ENCODE results near the gene USHBP1.
"Not testable (repeated sequence)": the region's sequence is repeated elsewhere in the genome, so short reads cannot be mapped to it uniquely, and the experiment has no call there.

USHBP1 gene

GRCh38 chr19:17283504-17283996 lies 19.0 kb upstream of the USHBP1 start:
- Mint-ChIP-seq H3K27me3 (no peaks in the 10 kb centered on the region), H3K36me3 (peaks cover 26% of the 10 kb centered on the region), H3K4me1 (peaks cover 25% of the 10 kb centered on the region), H3K27ac (no peak overlapping the region), H3K4me3 (no peak overlapping the region), H3K9me3 (no peaks in the 10 kb centered on the region)
- no peak for ATAC-seq

DNA sequence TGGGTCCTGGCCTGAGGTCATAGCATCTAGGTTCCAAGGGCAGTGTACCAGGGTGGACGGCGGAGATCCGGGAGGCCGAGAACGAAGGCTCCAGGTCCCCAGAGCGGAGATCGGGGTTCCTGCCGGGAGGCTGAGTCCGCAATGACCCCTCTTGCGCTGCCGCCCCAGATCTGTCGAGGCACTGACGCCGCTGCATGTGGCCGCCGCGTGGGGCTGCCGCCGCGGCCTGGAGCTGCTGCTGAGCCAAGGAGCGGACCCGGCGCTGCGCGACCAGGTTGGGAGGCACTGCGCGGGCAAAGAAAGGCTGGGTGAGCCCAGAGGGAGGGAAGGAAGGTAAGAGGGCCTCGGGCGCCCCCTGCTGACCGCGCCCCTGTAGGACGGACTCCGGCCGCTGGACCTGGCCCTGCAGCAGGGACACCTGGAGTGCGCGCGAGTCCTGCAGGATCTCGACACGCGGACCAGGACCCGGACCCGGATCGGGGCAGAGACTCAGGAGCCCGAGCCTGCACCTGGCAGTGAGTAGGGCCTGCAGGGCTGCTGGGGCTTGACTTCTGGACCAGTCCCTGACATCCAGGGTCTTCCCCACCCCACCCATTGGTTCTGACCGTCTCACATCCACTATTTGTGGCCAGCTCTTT lies 18.1 kb upstream of the USHBP1 start:
- Mint-ChIP-seq H3K4me3 (peak overlapping the region; percentile 87), H3K36me3 (peaks cover 29% of the 10 kb centered on the region), H3K27me3 (no peaks in the 10 kb centered on the region), H3K9me3 (no peaks in the 10 kb centered on the region), H3K4me1 (peaks cover 25% of the 10 kb centered on the region), H3K27ac (peak overlapping the region; percentile 83)
- peak; percentile 90 for ATAC-seq

- Mint-ChIP-seq H3K4me3 (peak within 1 kb of the TSS; percentile 87), H3K9me3 (no peaks in the 10 kb centered on the region), H3K27me3 (no peaks in the 10 kb centered on the region), H3K36me3 (peaks cover 36% of the 10 kb centered on the region), H3K27ac (peak within 1 kb of the TSS; percentile 83), H3K4me1 (peaks cover 25% of the 10 kb centered on the region)
- ATAC-seq, result peak; percentile 83
Measured at GRCh38 chr19:17281391-17282304, 17.1 kb upstream of the USHBP1 start, which contains the start of gene ANKLE1. TSS of gene ANKLE1 (plus strand) at chr19:17281901. CDS start at chr19:17281921, 20 bp downstream.

DNA sequence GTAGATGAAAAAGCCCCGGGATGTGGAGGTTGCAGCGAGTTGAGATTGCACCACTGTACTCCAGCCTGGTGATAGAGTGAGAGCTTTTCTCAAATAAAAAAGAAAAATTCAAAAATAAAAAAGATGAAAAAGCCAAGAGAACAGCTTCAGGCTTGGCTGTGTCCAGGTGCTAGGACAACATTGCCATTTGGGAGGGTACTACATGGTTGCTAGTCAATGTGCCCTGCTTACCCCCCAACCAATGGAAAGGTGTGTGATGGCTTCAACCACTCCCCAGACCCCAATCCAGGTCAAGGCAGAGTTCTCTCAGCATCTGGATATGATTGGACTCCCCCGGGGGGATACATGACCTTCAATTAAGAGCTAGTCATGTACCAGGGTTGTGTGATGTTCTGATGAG lies 14.9 kb upstream of the USHBP1 start:
- H3K9me3 Mint-ChIP-seq, result no peaks in the 10 kb centered on the region
- no peak overlapping the region for H3K27ac Mint-ChIP-seq
- H3K36me3 Mint-ChIP-seq, result peaks cover 38% of the 10 kb centered on the region
- H3K4me3 Mint-ChIP-seq, result no peak overlapping the region
- no peak for ATAC-seq
- H3K4me1 Mint-ChIP-seq, result peaks cover 25% of the 10 kb centered on the region
- no peaks in the 10 kb centered on the region for H3K27me3 Mint-ChIP-seq

- ATAC-seq, result no peak
- peaks cover 37% of the 10 kb centered on the region for H3K36me3 Mint-ChIP-seq
- H3K27me3 Mint-ChIP-seq, result no peaks in the 10 kb centered on the region
- no peaks in the 10 kb centered on the region for H3K4me1 Mint-ChIP-seq
- H3K27ac Mint-ChIP-seq, result no peak overlapping the region
- H3K9me3 Mint-ChIP-seq, result no peaks in the 10 kb centered on the region
- no peak overlapping the region for H3K4me3 Mint-ChIP-seq
Measured at GRCh38 chr19:17275441-17276175, 11.1 kb upstream of the USHBP1 start.

DNA sequence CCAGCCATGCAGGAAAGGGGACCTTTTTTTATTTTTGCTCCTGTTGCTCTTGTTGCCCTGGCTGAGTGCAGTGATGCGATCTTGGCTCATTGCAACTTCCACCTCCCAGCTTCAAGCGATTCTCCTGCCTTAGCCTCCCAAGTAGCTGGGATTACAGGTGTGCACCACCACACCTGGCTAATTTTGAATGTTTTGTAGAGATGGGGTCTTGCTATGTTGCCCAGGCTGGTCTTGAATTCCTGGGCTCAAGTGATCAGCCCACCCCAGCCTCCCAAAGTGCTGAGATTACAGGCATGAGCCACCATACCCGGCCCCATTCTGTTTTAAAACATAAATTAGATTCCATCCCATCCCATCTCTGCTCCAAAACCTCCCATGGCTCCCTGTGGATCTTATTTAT lies 10.3 kb upstream of the USHBP1 start:
- H3K27ac Mint-ChIP-seq, H3K27me3 Mint-ChIP-seq, H3K4me1 Mint-ChIP-seq, H3K4me3 Mint-ChIP-seq, ATAC-seq, H3K9me3 Mint-ChIP-seq: not testable (repeated sequence)
- H3K36me3 Mint-ChIP-seq, result peaks cover 44% of the 10 kb centered on the region

- no peaks in the 10 kb centered on the region for H3K9me3 Mint-ChIP-seq
- peak overlapping the region; percentile 87 for H3K4me3 Mint-ChIP-seq
- peaks cover 22% of the 10 kb centered on the region for H3K4me1 Mint-ChIP-seq
- no peak for ATAC-seq
- peaks cover 25% of the 10 kb centered on the region for H3K36me3 Mint-ChIP-seq
- H3K27me3 Mint-ChIP-seq, result no peaks in the 10 kb centered on the region
- H3K27ac Mint-ChIP-seq, result no peak overlapping the region
Measured at GRCh38 chr19:17268754-17269153, 4.2 kb upstream of the USHBP1 start.

GRCh38 chr19:17266975-17267788 lies 2.6 kb upstream of the USHBP1 start, which contains the start of gene BABAM1:
TSS of gene BABAM1 (plus strand) at chr19:17267443. CDS start at chr19:17268807, 1,364 bp downstream.
- peak; percentile 98 for ATAC-seq
- H3K4me3 Mint-ChIP-seq, result peak within 1 kb of the TSS; percentile 87
- H3K9me3 Mint-ChIP-seq, result no peaks in the 10 kb centered on the region
- H3K27me3 Mint-ChIP-seq, result no peaks in the 10 kb centered on the region
- peak within 1 kb of the TSS; percentile 90 for H3K27ac Mint-ChIP-seq
- H3K4me1 Mint-ChIP-seq, result peaks cover 22% of the 10 kb centered on the region
- H3K36me3 Mint-ChIP-seq, result peaks cover 25% of the 10 kb centered on the region

DNA sequence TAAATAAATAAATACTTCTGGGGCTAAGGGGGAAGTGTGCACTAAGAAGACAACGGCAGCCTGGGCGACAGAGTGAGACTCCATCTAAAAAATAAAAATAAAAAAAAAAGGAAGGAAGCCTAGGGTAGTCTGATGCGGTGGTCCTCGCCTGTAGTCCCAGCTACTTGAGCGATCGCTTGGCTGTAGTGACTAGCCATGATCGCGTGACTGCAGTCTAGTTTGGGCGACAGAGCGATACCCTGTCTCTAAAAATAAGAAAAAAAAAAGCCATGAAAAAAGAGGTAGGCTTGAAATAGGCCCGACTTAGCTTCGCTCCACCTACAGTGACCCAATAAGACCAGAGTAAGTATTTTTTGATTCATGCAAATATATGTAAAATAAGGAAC lies 2.0 kb upstream of the USHBP1 start:
- H3K4me3 Mint-ChIP-seq, result peak overlapping the region; percentile 87
- ATAC-seq, result no peak
- peaks cover 19% of the 10 kb centered on the region for H3K36me3 Mint-ChIP-seq
- no peaks in the 10 kb centered on the region for H3K9me3 Mint-ChIP-seq
- peak overlapping the region; percentile 90 for H3K27ac Mint-ChIP-seq
- H3K4me1 Mint-ChIP-seq, result peaks cover 22% of the 10 kb centered on the region
- no peaks in the 10 kb centered on the region for H3K27me3 Mint-ChIP-seq

GRCh38 chr19:17266026-17266425 lies 1.5 kb upstream of the USHBP1 start:
- peaks cover 23% of the 10 kb centered on the region for H3K4me1 Mint-ChIP-seq
- peak overlapping the region; percentile 90 for H3K27ac Mint-ChIP-seq
- peak overlapping the region; percentile 12 for H3K4me3 Mint-ChIP-seq
- peaks cover 14% of the 10 kb centered on the region for H3K36me3 Mint-ChIP-seq
- no peaks in the 10 kb centered on the region for H3K9me3 Mint-ChIP-seq
- no peaks in the 10 kb centered on the region for H3K27me3 Mint-ChIP-seq
- ATAC-seq, result no peak

DNA sequence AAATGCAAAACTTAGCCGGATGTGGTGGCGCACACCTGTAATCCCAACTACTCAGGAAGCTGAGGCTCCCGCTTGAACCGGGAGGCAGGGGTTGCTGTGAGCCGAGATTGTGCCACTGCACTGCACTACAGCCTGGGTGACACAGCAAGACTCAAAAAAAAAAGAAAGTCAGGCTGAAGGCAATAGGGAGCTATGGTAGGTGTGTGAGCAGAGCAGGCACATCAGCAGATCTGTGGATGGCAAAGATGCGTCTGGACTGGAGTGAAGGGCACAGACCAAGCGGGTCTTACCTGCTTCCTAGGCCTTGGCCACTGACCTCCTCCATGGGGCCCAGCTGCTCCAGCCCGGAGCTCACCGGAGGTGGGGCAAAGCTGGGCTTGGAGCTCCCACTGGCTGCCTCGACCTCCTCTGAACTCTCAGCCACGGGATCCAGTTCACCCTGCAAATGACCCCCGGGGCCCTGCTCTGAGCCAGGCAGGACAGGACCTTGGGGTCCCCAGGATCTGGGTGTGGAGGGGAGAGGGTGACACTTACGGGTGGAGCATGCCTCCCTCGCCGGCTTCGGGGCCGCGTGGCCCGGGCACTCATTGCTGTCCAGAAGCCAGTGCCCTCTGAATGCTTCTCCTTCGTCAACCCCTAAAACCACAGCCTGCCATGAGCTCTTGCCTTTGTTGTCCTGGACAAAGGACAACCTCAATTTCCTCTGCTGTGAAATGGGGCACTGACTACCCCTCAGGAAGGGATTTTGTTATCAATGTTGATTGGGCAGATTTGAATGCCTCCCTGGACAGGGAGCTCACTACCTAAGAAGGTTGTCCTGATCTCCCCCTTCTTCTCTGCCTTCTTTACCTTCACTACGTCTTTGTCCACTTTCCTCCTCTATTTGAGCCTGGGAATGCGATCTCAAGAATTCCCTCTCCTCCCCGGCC lies 569 bp downstream of the USHBP1 start:
- ATAC-seq, result no peak
- H3K27me3 Mint-ChIP-seq, result no peaks in the 10 kb centered on the region
- no peak overlapping the region for H3K4me3 Mint-ChIP-seq
- no peaks in the 10 kb centered on the region for H3K9me3 Mint-ChIP-seq
- H3K36me3 Mint-ChIP-seq, result no peaks in the 10 kb centered on the region
- H3K4me1 Mint-ChIP-seq, result peaks cover 30% of the 10 kb centered on the region
- H3K27ac Mint-ChIP-seq, result peak overlapping the region; percentile 76

- Mint-ChIP-seq H3K4me3 (no peak overlapping the region), H3K9me3 (no peaks in the 10 kb centered on the region), H3K4me1 (peaks cover 19% of the 10 kb centered on the region), H3K27ac (no peak overlapping the region), H3K27me3 (no peaks in the 10 kb centered on the region), H3K36me3 (no peaks in the 10 kb centered on the region)
- ATAC-seq, result no peak
Measured at GRCh38 chr19:17262557-17262956, 2.0 kb downstream of the USHBP1 start.

DNA sequence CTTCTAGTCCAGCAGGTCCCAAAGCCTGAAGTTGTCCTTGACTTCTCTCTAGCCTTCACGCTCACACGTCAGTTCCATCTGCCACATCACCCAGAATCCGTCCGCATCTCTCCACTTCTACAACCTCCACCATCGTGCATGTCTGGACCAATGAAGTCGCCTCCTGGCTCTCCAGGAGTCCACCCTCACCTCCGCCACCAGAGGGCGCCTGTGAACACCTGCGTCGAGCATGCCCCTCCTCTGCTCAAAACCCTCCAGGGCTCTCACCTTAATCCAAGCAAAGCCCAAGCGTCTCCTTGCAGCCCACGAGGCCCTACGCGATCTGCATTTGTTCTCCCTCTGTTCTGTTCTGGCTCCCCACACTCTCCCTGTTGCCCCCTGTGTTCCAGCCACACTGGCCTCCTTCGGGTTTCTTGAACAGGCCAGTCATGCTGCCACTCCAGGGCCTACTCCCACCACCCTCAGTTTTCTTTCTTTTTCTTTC lies 3.7 kb downstream of the USHBP1 start:
- Mint-ChIP-seq H3K9me3 (no peaks in the 10 kb centered on the region), H3K27ac (no peak overlapping the region), H3K4me1 (peaks cover 8% of the 10 kb centered on the region), H3K36me3 (no peaks in the 10 kb centered on the region), H3K4me3 (no peak overlapping the region), H3K27me3 (no peaks in the 10 kb centered on the region)
- ATAC-seq, result peak; percentile 97

All from stimulated activated memory B cell treated with anti-CD40 and anti-IgM and Interleukin-4, amounts not matched to agents 10 μg/mL and 1 μg/mL and 100 μg/mL, for 72 hours (primary cell).